GM19099 (cell line): Measurements from ENCODE around the gene DOCK10.

Experiments
- POLR2A ChIP-seq: IDR thresholded peaks from 3 replicates; pipeline ENCODE4 v1.6.1; 2011; ENCODE audit warnings: low read depth; ENCODE audit not compliant: insufficient read length; ENCODE audit errors: extremely low read depth

The DOCK10 gene

GRCh38 chr2:225041851-225042799, at the start of gene DOCK10:
Gene DOCK10 (minus strand): TSS chr2:225042468. CDS start chr2:225042374, 94 bp downstream.
- peak; percentile 46 for TF ChIP-seq POLR2A

GRCh38 chr2:225091336-225091735, 49.1 kb upstream of the DOCK10 start:
- TF ChIP-seq POLR2A = no peak

GRCh38 chr2:225090746-225091145, 48.5 kb upstream of the DOCK10 start:
- TF ChIP-seq POLR2A = no peak

- no peak for TF ChIP-seq POLR2A
These were observed 44.6 kb upstream of the DOCK10 start for GRCh38 chr2:225086915-225087314.

GRCh38 chr2:225086439-225086838, 44.2 kb upstream of the DOCK10 start:
- no peak for TF ChIP-seq POLR2A

GRCh38 chr2:225083276-225083675, 41.0 kb upstream of the DOCK10 start:
- no peak for TF ChIP-seq POLR2A

GRCh38 chr2:225076125-225076524, 33.9 kb upstream of the DOCK10 start:
- no peak for TF ChIP-seq POLR2A

GRCh38 chr2:225074919-225075681, 32.8 kb upstream of the DOCK10 start:
- TF ChIP-seq POLR2A = no peak

GRCh38 chr2:225074366-225074765, 32.1 kb upstream of the DOCK10 start:
- TF ChIP-seq POLR2A = no peak

GRCh38 chr2:225073198-225073597, 30.9 kb upstream of the DOCK10 start:
- no peak for TF ChIP-seq POLR2A

- no peak for TF ChIP-seq POLR2A
These were observed 30.2 kb upstream of the DOCK10 start for GRCh38 chr2:225072444-225072843.

- TF ChIP-seq POLR2A = no peak
These were observed 28.5 kb upstream of the DOCK10 start for GRCh38 chr2:225070811-225071210.

- no peak for TF ChIP-seq POLR2A
These were observed 27.7 kb upstream of the DOCK10 start for GRCh38 chr2:225069966-225070365.

GRCh38 chr2:225069477-225069876, 27.2 kb upstream of the DOCK10 start:
- TF ChIP-seq POLR2A = no peak

GRCh38 chr2:225065882-225066281, 23.6 kb upstream of the DOCK10 start:
- TF ChIP-seq POLR2A = no peak

GRCh38 chr2:225064928-225065327, 22.7 kb upstream of the DOCK10 start:
- no peak for TF ChIP-seq POLR2A

GRCh38 chr2:225064362-225064761, 22.1 kb upstream of the DOCK10 start:
- no peak for TF ChIP-seq POLR2A
